Activated T-cell treated with anti-CD3 and anti-CD28 coated beads, Interleukin-2, amount 50 U/mL, for 24 hours (primary cell): ENCODE data around the gene CDKN2B-AS1.
A peak's percentile ranks its signal among the peaks of the same experiment; 100 is the strongest.

Source experiments
- DNase-seq: peaks from one replicate; pipeline ENCODE4 v3.0.0-alpha.2; 2020
- H3K27ac Mint-ChIP-seq: 2 replicates; pipeline ENCODE4 v1.8.0; 2020; ENCODE audit warnings: mild to moderate bottlenecking, mixed read lengths
- H3K27me3 Mint-ChIP-seq: 2 replicates; pipeline ENCODE4 v1.8.0; 2020; ENCODE audit warnings: mixed read lengths
- H3K36me3 Mint-ChIP-seq: 2 replicates; pipeline ENCODE4 v1.8.0; 2020; ENCODE audit warnings: low read depth, mixed read lengths
- H3K4me1 Mint-ChIP-seq: 2 replicates; pipeline ENCODE4 v1.8.0; 2020; ENCODE audit warnings: low read depth, mixed read lengths
- H3K4me3 Mint-ChIP-seq: 2 replicates; pipeline ENCODE4 v1.8.0; 2020; ENCODE audit warnings: mild to moderate bottlenecking, moderate library complexity, mixed read lengths
- H3K9me3 Mint-ChIP-seq: 2 replicates; pipeline ENCODE4 v1.8.0; 2020; ENCODE audit warnings: mixed read lengths

The CDKN2B-AS1 gene

GRCh38 chr9:22008717-22009505 lies 14.3 kb downstream of the CDKN2B-AS1 start, which contains the start of gene CDKN2B:
Gene CDKN2B, minus strand, starts transcription at chr9:22009305. Its CDS starts 352 bp downstream, at chr9:22008953.
- DNase-seq: peak; percentile 81

GRCh38 chr9:22009506-22009867 lies 14.9 kb downstream of the CDKN2B-AS1 start:
- peak overlapping the region; percentile 80 for H3K4me3 Mint-ChIP-seq
- no peaks in the 10 kb centered on the region for H3K36me3 Mint-ChIP-seq
- DNase-seq: no peak
- peaks cover 27% of the 10 kb centered on the region for H3K4me1 Mint-ChIP-seq
- H3K27ac Mint-ChIP-seq: no peak overlapping the region
- no peaks in the 10 kb centered on the region for H3K9me3 Mint-ChIP-seq
- H3K27me3 Mint-ChIP-seq: peaks cover 72% of the 10 kb centered on the region

More at GRCh38 chr9:22008717-22009505, 14.3 kb downstream of the CDKN2B-AS1 start, which contains the start of gene CDKN2B:
- Mint-ChIP-seq H3K27ac (no peak within 1 kb of the TSS), H3K4me3 (peak within 1 kb of the TSS; percentile 80), H3K27me3 (peaks cover 77% of the 10 kb centered on the region), H3K4me1 (peaks cover 27% of the 10 kb centered on the region), H3K36me3 (no peaks in the 10 kb centered on the region), H3K9me3 (no peaks in the 10 kb centered on the region)

- DNase-seq: no peak
- no peaks in the 10 kb centered on the region for H3K9me3 Mint-ChIP-seq
Measured at GRCh38 chr9:22010866-22011625, 16.5 kb downstream of the CDKN2B-AS1 start.

GRCh38 chr9:22022396-22022795 lies 27.8 kb downstream of the CDKN2B-AS1 start:
- H3K4me1 Mint-ChIP-seq: no peaks in the 10 kb centered on the region
- no peak overlapping the region for H3K4me3 Mint-ChIP-seq
- DNase-seq: no peak
- H3K9me3 Mint-ChIP-seq: peaks cover 3% of the 10 kb centered on the region
- H3K27me3 Mint-ChIP-seq: peaks cover 70% of the 10 kb centered on the region
- no peak overlapping the region for H3K27ac Mint-ChIP-seq
- no peaks in the 10 kb centered on the region for H3K36me3 Mint-ChIP-seq

More at GRCh38 chr9:22010866-22011625, 16.5 kb downstream of the CDKN2B-AS1 start:
- Mint-ChIP-seq H3K4me3 (no peak overlapping the region), H3K27ac (no peak overlapping the region), H3K4me1 (peaks cover 17% of the 10 kb centered on the region), H3K27me3 (peaks cover 57% of the 10 kb centered on the region), H3K36me3 (no peaks in the 10 kb centered on the region)

DNA sequence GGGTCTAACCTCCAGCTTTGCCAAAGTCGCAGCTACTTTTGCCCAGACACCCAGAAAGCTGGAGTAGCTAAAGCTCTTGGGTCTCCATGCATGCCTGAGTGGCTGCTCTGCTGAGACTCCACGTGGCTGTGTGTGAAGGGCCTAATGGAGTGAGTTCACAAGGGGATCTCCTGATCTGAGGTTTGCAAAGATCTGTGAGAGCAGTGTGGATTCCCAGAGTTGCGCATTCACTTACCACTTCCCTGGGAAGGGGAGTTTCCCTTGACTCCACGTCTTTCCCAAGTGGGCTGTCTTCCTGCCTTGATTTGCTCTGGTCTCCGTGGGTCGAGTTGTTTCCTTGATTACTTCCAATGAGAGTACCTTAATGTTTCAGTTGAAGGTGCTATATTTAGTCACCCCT lies 32.1 kb downstream of the CDKN2B-AS1 start:
- DNase-seq: no peak

GRCh38 chr9:22028394-22028793 lies 33.8 kb downstream of the CDKN2B-AS1 start:
- peaks cover 2% of the 10 kb centered on the region for H3K4me1 Mint-ChIP-seq
- H3K27ac Mint-ChIP-seq: no peak overlapping the region
- peaks cover 38% of the 10 kb centered on the region for H3K27me3 Mint-ChIP-seq
- H3K9me3 Mint-ChIP-seq: no peaks in the 10 kb centered on the region
- no peaks in the 10 kb centered on the region for H3K36me3 Mint-ChIP-seq
- no peak overlapping the region for H3K4me3 Mint-ChIP-seq
- no peak for DNase-seq

More for the DNA sequence above, 32.1 kb downstream of the CDKN2B-AS1 start:
- Mint-ChIP-seq H3K4me3 (no peak overlapping the region), H3K9me3 (peaks cover 3% of the 10 kb centered on the region), H3K4me1 (peaks cover 2% of the 10 kb centered on the region), H3K36me3 (no peaks in the 10 kb centered on the region), H3K27ac (no peak overlapping the region), H3K27me3 (peaks cover 47% of the 10 kb centered on the region)

DNA sequence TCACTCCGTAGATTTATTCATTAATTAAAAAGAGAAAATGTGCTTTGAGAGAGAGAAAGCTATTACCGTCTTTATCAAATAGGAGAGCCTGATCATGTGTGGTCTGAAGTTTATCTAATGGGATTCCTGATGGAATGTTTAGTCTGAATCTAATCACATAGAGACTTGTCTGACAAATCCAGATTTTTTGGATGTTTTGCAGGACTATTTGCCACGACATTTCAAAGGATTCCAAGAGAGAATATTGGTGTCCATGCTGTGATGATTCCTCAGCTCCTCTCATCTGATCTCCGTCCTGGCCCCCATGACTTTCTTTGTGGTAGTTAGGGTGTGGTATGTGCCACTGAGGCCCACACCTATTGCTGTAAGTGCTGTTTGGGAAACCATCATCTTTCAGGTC lies 34.6 kb downstream of the CDKN2B-AS1 start:
- Mint-ChIP-seq H3K9me3 (no peaks in the 10 kb centered on the region), H3K4me1 (peaks cover 2% of the 10 kb centered on the region), H3K36me3 (no peaks in the 10 kb centered on the region), H3K27me3 (peaks cover 31% of the 10 kb centered on the region), H3K4me3 (no peak overlapping the region), H3K27ac (no peak overlapping the region)
- DNase-seq: no peak

- Mint-ChIP-seq H3K4me1 (peaks cover 2% of the 10 kb centered on the region), H3K27ac (no peak overlapping the region), H3K36me3 (no peaks in the 10 kb centered on the region), H3K27me3 (peaks cover 23% of the 10 kb centered on the region), H3K4me3 (no peak overlapping the region), H3K9me3 (no peaks in the 10 kb centered on the region)
- no peak for DNase-seq
Measured at GRCh38 chr9:22030101-22030598, 35.6 kb downstream of the CDKN2B-AS1 start.

DNA sequence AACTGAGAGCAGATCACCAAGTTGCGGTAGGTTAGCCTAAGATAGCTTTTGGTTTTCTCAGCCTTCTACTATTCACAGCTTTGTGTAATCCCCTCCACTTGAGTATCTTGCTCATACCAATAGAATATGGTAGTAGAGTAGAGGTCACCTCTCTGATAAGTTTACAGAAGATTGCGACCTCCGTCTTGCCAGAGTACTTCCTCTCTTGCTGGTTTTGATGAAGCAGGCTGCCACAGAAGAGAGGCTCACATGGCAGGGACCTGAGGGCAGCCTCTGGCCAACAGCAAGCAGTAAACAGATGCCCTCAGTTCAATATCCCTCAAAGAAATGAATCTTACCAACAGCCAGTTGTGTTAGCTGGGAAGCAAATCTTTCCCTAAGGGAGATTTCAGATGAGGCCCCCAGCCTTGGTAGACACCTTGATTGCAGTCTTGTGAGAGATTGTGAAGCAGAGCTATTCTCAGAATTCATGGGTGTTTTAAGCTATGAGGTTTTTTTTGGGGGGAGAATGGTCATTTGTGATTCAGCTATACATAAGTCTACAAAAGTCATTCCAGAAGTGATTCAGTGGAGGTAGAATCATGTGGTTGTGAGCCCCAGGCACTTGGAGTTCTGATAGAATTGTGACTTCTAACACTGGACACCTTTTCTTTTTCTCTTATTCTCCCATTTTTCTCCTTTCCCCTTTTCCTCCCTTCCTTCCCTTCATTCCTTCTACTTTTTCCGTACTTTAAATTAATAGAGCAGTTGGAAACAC lies 37.2 kb downstream of the CDKN2B-AS1 start:
- Mint-ChIP-seq H3K27me3 (peaks cover 17% of the 10 kb centered on the region), H3K4me3 (no peak overlapping the region), H3K36me3 (no peaks in the 10 kb centered on the region), H3K4me1 (peaks cover 6% of the 10 kb centered on the region), H3K9me3 (no peaks in the 10 kb centered on the region), H3K27ac (no peak overlapping the region)
- DNase-seq: no peak

GRCh38 chr9:22033012-22033630 lies 38.5 kb downstream of the CDKN2B-AS1 start:
- Mint-ChIP-seq H3K4me3 (no peak overlapping the region), H3K9me3 (no peaks in the 10 kb centered on the region), H3K36me3 (no peaks in the 10 kb centered on the region), H3K27me3 (peaks cover 17% of the 10 kb centered on the region), H3K4me1 (peaks cover 6% of the 10 kb centered on the region), H3K27ac (no peak overlapping the region)
- no peak for DNase-seq

- Mint-ChIP-seq H3K27ac (no peak overlapping the region), H3K36me3 (no peaks in the 10 kb centered on the region), H3K4me1 (peaks cover 8% of the 10 kb centered on the region), H3K27me3 (peaks cover 16% of the 10 kb centered on the region), H3K9me3 (no peaks in the 10 kb centered on the region), H3K4me3 (no peak overlapping the region)
- no peak for DNase-seq
Measured at GRCh38 chr9:22035591-22036011, 41.0 kb downstream of the CDKN2B-AS1 start.

GRCh38 chr9:22036866-22037626 lies 42.5 kb downstream of the CDKN2B-AS1 start:
- peaks cover 15% of the 10 kb centered on the region for H3K4me1 Mint-ChIP-seq
- no peaks in the 10 kb centered on the region for H3K9me3 Mint-ChIP-seq
- no peak for DNase-seq
- H3K27me3 Mint-ChIP-seq: peaks cover 22% of the 10 kb centered on the region
- no peak overlapping the region for H3K27ac Mint-ChIP-seq
- no peaks in the 10 kb centered on the region for H3K36me3 Mint-ChIP-seq
- H3K4me3 Mint-ChIP-seq: no peak overlapping the region

DNA sequence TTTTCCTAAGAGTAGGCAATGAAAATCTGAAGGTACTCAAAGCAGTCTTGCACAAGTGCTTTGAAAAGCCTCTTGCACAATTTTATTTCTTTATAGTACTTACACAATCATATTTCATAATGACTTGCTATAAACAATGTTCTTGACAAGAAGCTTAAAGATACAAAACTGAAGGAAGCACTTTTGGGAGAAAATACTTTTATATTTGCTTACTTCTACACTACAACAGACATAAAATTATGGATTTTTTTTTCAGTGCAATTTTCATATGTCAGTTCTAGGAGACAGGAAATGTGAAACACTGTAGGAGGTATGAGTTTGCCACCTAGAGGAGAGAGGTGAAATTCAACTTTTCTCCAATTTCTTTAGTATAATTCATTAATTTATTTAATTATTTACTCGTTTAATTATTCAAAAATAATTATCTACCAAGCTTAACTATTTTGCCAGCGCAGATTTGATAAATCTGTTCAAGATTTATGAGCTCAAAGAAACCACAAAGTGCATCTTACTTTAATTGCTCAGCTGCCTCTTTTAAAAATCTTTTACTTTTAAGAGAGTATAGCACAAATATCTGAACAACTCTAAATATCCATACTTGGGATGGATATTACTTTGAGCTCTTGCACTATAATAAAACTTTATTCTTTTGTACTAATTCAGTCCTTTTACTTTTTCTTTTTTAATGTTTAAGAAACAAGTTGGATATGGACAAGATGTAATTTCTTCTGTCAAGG lies 43.5 kb downstream of the CDKN2B-AS1 start:
- H3K27me3 Mint-ChIP-seq: peaks cover 27% of the 10 kb centered on the region
- no peak overlapping the region for H3K4me3 Mint-ChIP-seq
- H3K9me3 Mint-ChIP-seq: no peaks in the 10 kb centered on the region
- peaks cover 15% of the 10 kb centered on the region for H3K4me1 Mint-ChIP-seq
- DNase-seq: no peak
- H3K27ac Mint-ChIP-seq: no peak overlapping the region
- no peaks in the 10 kb centered on the region for H3K36me3 Mint-ChIP-seq
